ENCODE data around the gene SIGLEC1.

SIGLEC1 gene

DNA sequence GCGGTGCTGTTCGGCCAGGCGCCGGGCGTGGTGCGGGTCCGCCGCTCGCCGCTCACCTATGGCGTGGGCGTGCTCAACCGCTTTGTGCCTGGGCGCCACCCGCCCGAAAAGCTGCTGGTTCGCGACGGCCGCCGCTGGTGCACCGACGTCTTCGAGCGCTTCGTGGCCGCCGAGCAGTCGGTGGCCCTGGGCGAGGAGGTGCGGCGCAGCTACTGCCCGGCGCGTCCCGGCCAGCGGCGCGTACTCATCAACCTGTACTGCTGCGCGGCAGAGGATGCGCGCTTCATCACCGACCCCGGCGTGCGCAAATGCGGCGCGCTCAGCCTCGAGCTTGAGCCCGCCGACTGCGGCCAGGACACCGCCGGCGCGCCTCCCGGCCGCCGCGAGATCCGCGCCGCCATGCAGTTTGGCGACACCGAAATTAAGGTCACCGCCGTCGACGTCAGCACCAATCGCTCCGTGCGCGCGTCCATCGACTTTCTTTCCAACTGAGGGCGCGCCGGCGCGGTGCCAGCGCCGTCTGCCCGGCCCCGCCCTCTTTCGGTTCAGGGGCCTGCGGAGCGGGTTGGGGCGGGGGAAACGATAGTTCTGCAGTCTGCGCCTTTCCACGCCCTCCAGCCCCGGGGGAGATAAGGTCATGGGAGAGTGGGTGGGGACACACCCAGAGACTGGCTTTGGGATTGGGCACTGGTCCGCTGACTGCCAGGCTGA, 39.4 kb upstream of the SIGLEC1 start:
- ATAC-seq = no peak
- TF ChIP-seq SNAI2 (CRISPR knock-in tag; IDR thresholded peaks at IDR 0.05) = no peak
- no peak for TF ChIP-seq TOX (CRISPR knock-in tag; IDR thresholded peaks at IDR 0.05; ENCODE audit: borderline replicate concordance)
- TF ChIP-seq ZFP3 (CRISPR knock-in tag; IDR thresholded peaks at IDR 0.05) = no peak
- no peak for TF ChIP-seq ZNF70 (CRISPR knock-in tag; IDR thresholded peaks at IDR 0.05)
- TF ChIP-seq TSHZ2 (CRISPR knock-in tag; IDR thresholded peaks at IDR 0.05) = no peak
- TF ChIP-seq BACH2 (CRISPR knock-in tag; IDR thresholded peaks at IDR 0.05; ENCODE audit: borderline replicate concordance) = no peak
- TF ChIP-seq CREB5 (CRISPR knock-in tag; IDR thresholded peaks at IDR 0.05; ENCODE audit: low read depth) = no peak
- TF ChIP-seq ARNTL (CRISPR knock-in tag; IDR thresholded peaks at IDR 0.05; ENCODE audit: borderline replicate concordance, low read depth) = no peak
- TF ChIP-seq ESRRG (CRISPR knock-in tag; IDR thresholded peaks at IDR 0.05) = no peak

GRCh38 chr20:3751305-3751674, 38.9 kb upstream of the SIGLEC1 start:
- ATAC-seq = no peak
- TF ChIP-seq GLIS3 (CRISPR knock-in tag; IDR thresholded peaks at IDR 0.05) = no peak
- TF ChIP-seq ZNF565 (CRISPR knock-in tag; conservative IDR thresholded peaks at IDR 0.05; ENCODE audit: low read depth) = no peak
- TF ChIP-seq RARB (CRISPR knock-in tag; IDR thresholded peaks at IDR 0.05) = no peak

GRCh38 chr20:3749689-3750531, 37.5 kb upstream of the SIGLEC1 start:
- TF ChIP-seq ESRRG (CRISPR knock-in tag; IDR thresholded peaks at IDR 0.05) = no peak
- TF ChIP-seq ZFP3 (CRISPR knock-in tag; IDR thresholded peaks at IDR 0.05) = no peak
- TF ChIP-seq ZFP30 (CRISPR knock-in tag; IDR thresholded peaks at IDR 0.05) = no peak
- TF ChIP-seq BACH2 (CRISPR knock-in tag; IDR thresholded peaks at IDR 0.05; ENCODE audit: borderline replicate concordance) = no peak
- no peak for TF ChIP-seq OSR1 (CRISPR knock-in tag; IDR thresholded peaks at IDR 0.05)
- no peak for TF ChIP-seq ISL1 (CRISPR knock-in tag; IDR thresholded peaks at IDR 0.05)
- TF ChIP-seq ZNF565 (CRISPR knock-in tag; conservative IDR thresholded peaks at IDR 0.05; ENCODE audit: low read depth) = no peak
- TF ChIP-seq TOX (CRISPR knock-in tag; IDR thresholded peaks at IDR 0.05; ENCODE audit: borderline replicate concordance) = no peak
- peak; percentile 87 for ATAC-seq

DNA sequence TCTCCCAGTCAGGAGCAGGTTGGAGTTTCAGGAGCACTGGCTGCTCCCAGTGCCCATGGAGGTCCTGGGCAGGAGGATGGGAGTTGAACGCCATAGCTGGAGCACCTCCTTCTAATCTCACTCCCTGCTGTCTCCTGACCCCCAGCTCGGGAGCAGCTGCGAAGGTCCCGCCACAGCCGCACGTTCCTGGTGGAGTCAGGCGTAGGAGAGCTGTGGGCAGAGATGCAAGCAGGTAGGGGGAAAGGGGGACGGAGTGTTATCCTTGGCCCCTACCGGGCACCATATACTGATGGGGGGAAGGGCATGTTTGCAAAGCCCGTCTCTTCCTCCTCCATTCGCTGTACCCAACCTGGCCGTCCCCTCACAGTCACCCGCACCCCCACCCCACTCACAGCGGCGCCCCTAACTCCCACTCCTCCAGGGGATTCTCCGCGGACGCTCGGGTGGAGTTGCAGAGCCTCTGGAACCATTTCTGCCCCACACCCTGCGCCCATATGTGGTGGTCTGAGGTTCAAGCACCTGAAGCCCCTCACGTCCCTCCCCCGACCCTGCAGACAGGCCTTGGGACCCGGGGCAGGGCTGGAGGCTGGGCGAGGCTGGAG, 36.8 kb upstream of the SIGLEC1 start:
- no peak for ATAC-seq
- TF ChIP-seq ZNF70 (CRISPR knock-in tag; IDR thresholded peaks at IDR 0.05) (no peak), ISL1 (CRISPR knock-in tag; IDR thresholded peaks at IDR 0.05) (no peak), PPARA (CRISPR knock-in tag; IDR thresholded peaks at IDR 0.05; ENCODE audit: borderline replicate concordance) (no peak), RARB (CRISPR knock-in tag; IDR thresholded peaks at IDR 0.05) (no peak), TSHZ2 (CRISPR knock-in tag; IDR thresholded peaks at IDR 0.05) (no peak), ARNTL (CRISPR knock-in tag; IDR thresholded peaks at IDR 0.05; ENCODE audit: borderline replicate concordance, low read depth) (no peak), TCF4 (CRISPR knock-in tag; IDR thresholded peaks at IDR 0.05; ENCODE audit: borderline replicate concordance) (no peak), OSR1 (CRISPR knock-in tag; IDR thresholded peaks at IDR 0.05) (no peak), CSDC2 (CRISPR knock-in tag; IDR thresholded peaks at IDR 0.05) (no peak), CREB5 (CRISPR knock-in tag; IDR thresholded peaks at IDR 0.05; ENCODE audit: low read depth) (no peak), TOX (CRISPR knock-in tag; IDR thresholded peaks at IDR 0.05; ENCODE audit: borderline replicate concordance) (no peak), ESRRG (CRISPR knock-in tag; IDR thresholded peaks at IDR 0.05) (no peak), GLIS3 (CRISPR knock-in tag; IDR thresholded peaks at IDR 0.05) (no peak), ZNF8 (CRISPR knock-in tag; IDR thresholded peaks at IDR 0.05) (no peak), ZC3H10 (CRISPR knock-in tag; IDR thresholded peaks at IDR 0.05) (no peak), ZNF565 (CRISPR knock-in tag; conservative IDR thresholded peaks at IDR 0.05; ENCODE audit: low read depth) (no peak), BACH2 (CRISPR knock-in tag; IDR thresholded peaks at IDR 0.05; ENCODE audit: borderline replicate concordance) (no peak), ZFP30 (CRISPR knock-in tag; IDR thresholded peaks at IDR 0.05) (no peak)
- TF ChIP-seq, protein P1, sequence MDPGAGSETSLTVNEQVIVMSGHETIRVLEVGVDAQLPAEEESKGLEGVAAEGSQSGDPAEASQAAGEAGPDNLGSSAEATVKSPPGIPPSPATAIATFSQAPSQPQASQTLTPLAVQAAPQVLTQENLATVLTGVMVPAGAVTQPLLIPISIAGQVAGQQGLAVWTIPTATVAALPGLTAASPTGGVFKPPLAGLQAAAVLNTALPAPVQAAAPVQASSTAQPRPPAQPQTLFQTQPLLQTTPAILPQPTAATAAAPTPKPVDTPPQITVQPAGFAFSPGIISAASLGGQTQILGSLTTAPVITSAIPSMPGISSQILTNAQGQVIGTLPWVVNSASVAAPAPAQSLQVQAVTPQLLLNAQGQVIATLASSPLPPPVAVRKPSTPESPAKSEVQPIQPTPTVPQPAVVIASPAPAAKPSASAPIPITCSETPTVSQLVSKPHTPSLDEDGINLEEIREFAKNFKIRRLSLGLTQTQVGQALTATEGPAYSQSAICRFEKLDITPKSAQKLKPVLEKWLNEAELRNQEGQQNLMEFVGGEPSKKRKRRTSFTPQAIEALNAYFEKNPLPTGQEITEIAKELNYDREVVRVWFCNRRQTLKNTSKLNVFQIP (CRISPR knock-in tag; IDR thresholded peaks at IDR 0.05; ENCODE audit: borderline replicate concordance, low read depth) = no peak

Data from SK-N-SH treated with all-trans-retinoic acid at 6 μM for 48 hours (cell line).